Measurements from ENCODE around the gene DRD3. TPM values are rescaled to one million over a fixed set of nuclear protein-coding genes. Genes with fewer than 3 reads are reported as not detected.

DRD3 gene
- total RNA-seq, 1 experiment from 2014 or later, result not detected

DNA sequence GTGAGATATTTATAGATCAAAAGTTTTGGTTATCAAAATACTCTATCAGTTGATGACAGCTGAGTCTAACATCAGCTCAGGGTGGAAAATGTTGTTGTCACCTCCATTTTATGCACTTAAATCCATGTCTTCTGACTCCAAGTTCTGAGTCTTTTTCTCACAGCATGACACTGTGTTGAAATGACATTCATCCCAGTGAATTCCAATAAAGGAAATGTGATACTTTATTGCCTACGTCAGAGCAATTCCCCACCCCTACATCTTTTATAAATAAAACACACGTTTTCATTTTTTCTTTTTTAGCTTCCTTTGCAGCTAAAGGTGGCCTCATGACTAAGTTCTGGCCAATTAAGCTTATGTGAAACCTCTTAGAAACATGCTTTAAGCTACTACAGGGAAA lies 10.7 kb downstream of the DRD3 start:
- Histone ChIP-seq H3K23ac (ENCODE audit: insufficient read length, low read depth, low read length) (no peak overlapping the region), H3K27me3 (ENCODE audit: insufficient read depth, low read length) (no peaks in the 10 kb centered on the region), H3K23me2 (ENCODE audit: insufficient read length, low read depth, low read length, poor library complexity, severe bottlenecking) (no peaks in the 10 kb centered on the region), H3K9me3 (ENCODE audit: control insufficient read depth, low read depth, low read length) (no peaks in the 10 kb centered on the region), H2BK120ac (ENCODE audit: low read depth, low read length, poor library complexity, severe bottlenecking) (no peak overlapping the region), H3K4me1 (ENCODE audit: insufficient read depth, low read length) (no peaks in the 10 kb centered on the region), H2BK15ac (ENCODE audit: low read depth, low read length) (no peak overlapping the region), H4K20me1 (ENCODE audit: control insufficient read depth, insufficient read depth, insufficient read length) (no peaks in the 10 kb centered on the region), H3K79me1 (ENCODE audit: insufficient read depth, low read depth, low read length, poor library complexity, severe bottlenecking) (no peaks in the 10 kb centered on the region), H2BK12ac (ENCODE audit: insufficient read length, low read depth, low read length) (no peak overlapping the region), H2BK5ac (ENCODE audit: insufficient read length, low read length) (no peak overlapping the region), H3K18ac (ENCODE audit: insufficient read length, low read depth, low read length) (no peak overlapping the region), H3K9ac (ENCODE audit: extremely low read depth, insufficient read length, low read length) (no peak overlapping the region), H3K79me2 (ENCODE audit: insufficient read depth, low read length) (no peaks in the 10 kb centered on the region), H4K8ac (replicated peaks; ENCODE audit: insufficient read length, low read depth, low read length) (no peak overlapping the region), H3K56ac (ENCODE audit: insufficient read length, low read depth, low read length) (no peak overlapping the region), H3T11ph (ENCODE audit: low read length) (no peak overlapping the region), H3K27ac (ENCODE audit: insufficient read length, low read depth, low read length) (no peak overlapping the region), H2AFZ (ENCODE audit: low read length) (no peak overlapping the region), H3K4ac (ENCODE audit: low read depth, low read length) (no peak overlapping the region), H3K4me2 (ENCODE audit: insufficient read depth, insufficient read length, low read length) (no peak overlapping the region), H2AK5ac (ENCODE audit: insufficient read length, low read length) (no peak overlapping the region), H4K91ac (ENCODE audit: insufficient read length, low read depth, low read length) (no peak overlapping the region), H3K14ac (ENCODE audit: insufficient read depth, low read length) (no peak overlapping the region), H4K5ac (ENCODE audit: insufficient read length, low read depth, low read length) (no peak overlapping the region), H2BK20ac (ENCODE audit: low read depth, low read length, poor library complexity, severe bottlenecking) (no peak overlapping the region)
- no peak overlapping the region for H3K27ac Mint-ChIP-seq
- H3K4me1 Mint-ChIP-seq, result no peaks in the 10 kb centered on the region; a peak in 1 of 4 replicates
- no peaks in the 10 kb centered on the region for H3K9me3 Mint-ChIP-seq
- no peak for DNase-seq
- H3K4me3 Mint-ChIP-seq, result no peak overlapping the region
- H3K36me3 Mint-ChIP-seq (ENCODE audit: insufficient read depth in 1 of 3, low read depth in 3 of 3), result peaks cover 0 to 4% (median 0%) of the 10 kb centered on the region in 3 experiments; a peak in 2 of 7 replicates
- TF ChIP-seq, protein P1, sequence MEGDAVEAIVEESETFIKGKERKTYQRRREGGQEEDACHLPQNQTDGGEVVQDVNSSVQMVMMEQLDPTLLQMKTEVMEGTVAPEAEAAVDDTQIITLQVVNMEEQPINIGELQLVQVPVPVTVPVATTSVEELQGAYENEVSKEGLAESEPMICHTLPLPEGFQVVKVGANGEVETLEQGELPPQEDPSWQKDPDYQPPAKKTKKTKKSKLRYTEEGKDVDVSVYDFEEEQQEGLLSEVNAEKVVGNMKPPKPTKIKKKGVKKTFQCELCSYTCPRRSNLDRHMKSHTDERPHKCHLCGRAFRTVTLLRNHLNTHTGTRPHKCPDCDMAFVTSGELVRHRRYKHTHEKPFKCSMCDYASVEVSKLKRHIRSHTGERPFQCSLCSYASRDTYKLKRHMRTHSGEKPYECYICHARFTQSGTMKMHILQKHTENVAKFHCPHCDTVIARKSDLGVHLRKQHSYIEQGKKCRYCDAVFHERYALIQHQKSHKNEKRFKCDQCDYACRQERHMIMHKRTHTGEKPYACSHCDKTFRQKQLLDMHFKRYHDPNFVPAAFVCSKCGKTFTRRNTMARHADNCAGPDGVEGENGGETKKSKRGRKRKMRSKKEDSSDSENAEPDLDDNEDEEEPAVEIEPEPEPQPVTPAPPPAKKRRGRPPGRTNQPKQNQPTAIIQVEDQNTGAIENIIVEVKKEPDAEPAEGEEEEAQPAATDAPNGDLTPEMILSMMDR (conservative IDR thresholded peaks at IDR 0.05), result no peak
- no peaks in the 10 kb centered on the region for H3K27me3 Mint-ChIP-seq (ENCODE audit: low read depth)
- WGBS (ENCODE audit: extremely low coverage, insufficient read length, low lambda C conversion rate), result no CpG with 5 or more reads among the region's 2 CpGs

Data from H9 (cell line).